ENCODE results near the gene MSGN1.

MSGN1 gene, protein sequence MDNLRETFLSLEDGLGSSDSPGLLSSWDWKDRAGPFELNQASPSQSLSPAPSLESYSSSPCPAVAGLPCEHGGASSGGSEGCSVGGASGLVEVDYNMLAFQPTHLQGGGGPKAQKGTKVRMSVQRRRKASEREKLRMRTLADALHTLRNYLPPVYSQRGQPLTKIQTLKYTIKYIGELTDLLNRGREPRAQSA

DNA sequence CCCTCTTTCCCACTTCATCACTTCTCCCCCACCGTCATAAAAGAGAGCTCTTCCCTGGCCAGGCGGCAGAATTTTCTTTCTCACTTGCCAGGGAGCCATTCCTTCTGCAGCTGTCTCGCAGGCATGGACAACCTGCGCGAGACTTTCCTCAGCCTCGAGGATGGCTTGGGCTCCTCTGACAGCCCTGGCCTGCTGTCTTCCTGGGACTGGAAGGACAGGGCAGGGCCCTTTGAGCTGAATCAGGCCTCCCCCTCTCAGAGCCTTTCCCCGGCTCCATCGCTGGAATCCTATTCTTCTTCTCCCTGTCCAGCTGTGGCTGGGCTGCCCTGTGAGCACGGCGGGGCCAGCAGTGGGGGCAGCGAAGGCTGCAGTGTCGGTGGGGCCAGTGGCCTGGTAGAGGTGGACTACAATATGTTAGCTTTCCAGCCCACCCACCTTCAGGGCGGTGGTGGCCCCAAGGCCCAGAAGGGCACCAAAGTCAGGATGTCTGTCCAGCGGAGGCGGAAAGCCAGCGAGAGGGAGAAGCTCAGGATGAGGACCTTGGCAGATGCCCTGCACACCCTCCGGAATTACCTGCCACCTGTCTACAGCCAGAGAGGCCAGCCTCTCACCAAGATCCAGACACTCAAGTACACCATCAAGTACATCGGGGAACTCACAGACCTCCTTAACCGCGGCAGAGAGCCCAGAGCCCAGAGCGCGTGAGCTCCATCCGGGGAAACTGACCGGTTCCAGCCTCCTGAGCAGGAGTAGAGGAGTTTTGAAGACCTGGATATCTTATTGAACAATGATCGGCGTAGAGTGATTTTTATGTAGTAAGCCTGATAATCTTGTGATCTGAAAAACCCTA, at the start of gene MSGN1:
TSS of gene MSGN1 (plus strand) at position 65 of the 850 bp plus-strand sequence. CDS start at position 124, 59 bp downstream.
- DNase-seq (ENCODE audit: low spot score) = no peak

DNA sequence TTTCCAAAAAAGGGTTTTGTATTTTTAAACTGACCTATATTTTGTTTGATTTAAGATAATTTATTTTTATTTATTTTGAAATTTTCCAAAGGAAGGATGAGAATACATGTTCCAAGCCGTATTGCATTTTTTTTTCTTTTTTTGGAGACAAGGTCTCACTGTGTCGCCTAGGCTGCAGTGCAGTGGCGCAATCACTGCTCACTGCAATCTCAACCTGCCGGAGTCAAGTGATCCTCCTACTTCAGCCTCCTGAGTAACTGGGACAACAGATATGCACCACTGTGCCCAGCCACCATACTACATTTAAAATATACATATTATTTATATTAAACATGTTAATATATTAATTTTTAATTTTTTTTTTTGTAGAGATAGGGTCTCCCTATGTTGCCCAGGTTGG, 47.4 kb upstream of the MSGN1 start:
- DNase-seq (ENCODE audit: low spot score) = no peak

DNA sequence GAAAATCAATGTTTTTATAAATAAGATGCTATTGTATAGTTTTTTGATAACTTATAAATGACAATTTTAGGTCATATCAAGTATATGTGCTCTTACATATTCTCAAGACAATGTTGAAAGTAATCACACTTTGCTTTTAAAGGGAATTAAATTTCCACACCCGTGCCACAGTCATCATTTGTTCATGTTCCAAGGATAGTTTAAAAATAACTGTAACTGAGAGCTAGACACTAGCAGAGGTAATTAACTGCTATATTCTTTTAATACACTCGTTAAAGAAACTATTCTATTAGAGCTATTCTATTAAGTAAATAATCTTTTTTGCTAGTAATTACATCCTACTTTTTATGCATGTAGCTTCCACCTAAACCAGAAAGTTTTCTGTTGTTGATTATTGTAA, 44.3 kb upstream of the MSGN1 start:
- DNase-seq (ENCODE audit: low spot score) = no peak

DNA sequence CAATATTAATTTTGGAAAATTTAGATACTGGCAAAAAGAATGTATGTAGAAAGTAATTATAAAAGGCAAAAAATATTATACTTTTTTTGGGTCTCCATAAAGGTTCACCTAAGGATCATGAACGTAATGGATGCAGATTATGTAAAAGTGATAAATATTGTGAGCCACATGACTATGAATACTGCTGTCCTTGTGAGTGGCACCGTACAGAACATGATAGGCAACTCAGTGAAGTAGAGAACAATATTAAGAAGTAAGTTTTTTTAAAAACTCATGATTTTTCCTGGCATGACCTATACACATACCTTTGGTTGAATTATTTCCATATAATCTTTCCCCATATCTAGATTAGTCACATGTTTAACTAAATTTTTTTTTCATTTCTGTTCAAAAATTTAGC, 43.7 kb upstream of the MSGN1 start:
- no peak for DNase-seq (ENCODE audit: low spot score)

DNA sequence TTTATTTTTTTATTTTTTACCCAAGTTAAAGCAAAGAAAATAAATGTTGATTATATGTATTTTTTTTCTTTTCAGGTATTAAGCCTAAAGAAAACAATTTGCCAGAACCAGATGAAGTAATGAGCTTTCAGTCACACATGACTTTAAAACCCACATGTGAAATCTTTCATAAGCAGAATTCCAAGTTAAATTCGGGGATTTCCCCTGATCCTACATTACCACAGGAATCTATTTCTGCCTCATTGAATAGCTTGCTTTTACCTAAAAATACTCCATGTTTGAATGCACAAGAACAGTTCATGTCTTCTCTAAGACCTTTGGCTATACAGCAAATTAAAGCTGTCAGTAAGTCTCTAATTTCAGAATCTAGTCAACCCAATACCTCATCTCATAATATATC, 35.7 kb upstream of the MSGN1 start:
- no peak for DNase-seq (ENCODE audit: low spot score)

DNA sequence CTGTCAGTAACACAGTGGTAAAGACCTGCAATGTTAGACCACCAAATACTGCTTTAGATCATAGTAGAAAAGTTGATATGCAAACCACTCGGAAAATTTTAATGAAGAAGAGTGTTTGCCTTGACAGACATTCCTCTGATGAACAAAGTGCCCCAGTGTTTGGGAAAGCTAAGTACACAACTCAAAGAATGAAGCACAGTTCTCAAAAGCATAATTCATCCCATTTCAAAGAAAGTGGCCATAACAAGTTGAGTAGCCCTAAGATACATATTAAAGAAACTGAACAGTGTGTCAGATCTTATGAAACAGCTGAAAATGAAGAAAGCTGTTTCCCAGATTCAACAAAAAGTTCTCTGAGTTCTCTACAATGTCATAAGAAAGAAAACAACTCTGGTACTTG, 34.8 kb upstream of the MSGN1 start:
- no peak for DNase-seq (ENCODE audit: low spot score)

DNA sequence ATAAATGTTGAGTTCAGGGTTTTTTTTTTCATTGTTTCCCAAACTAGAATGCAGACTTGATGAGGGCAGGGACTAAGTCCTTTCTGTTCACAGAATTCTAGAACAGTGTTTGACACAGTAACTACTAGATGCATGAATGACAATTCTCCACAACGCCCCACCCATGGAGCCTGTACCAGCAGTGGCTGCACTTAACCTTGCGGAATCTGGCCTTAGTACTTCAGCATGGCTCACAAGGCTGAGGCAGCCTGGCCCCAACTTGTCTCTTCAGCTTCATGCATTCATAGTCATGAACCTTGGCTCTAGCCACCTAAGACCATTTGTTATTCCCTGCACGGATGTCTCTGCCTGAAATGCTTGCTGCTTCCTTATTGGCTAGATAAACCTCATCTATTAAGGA, 29.5 kb upstream of the MSGN1 start:
- DNase-seq (ENCODE audit: low spot score) = no peak

DNA sequence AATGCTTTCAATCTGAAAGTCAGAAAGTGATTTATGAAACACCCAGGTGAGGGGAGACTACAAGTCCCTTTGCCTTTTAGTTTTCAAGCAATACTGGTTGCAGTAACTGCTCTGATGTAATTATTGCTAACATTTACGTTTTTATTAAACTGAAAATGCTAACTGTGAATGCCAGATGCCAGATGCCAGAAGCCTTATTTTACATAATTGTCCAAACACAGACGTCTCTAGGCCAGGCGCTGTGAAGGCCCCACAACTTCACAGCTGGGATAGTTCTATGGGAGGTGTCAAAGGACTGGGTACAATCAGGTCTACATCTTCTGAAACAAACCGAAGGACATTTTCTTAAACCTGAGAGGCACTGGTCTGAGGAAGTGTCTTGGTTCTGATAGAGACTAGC, 27.5 kb upstream of the MSGN1 start:
- no peak for DNase-seq (ENCODE audit: low spot score)

DNA sequence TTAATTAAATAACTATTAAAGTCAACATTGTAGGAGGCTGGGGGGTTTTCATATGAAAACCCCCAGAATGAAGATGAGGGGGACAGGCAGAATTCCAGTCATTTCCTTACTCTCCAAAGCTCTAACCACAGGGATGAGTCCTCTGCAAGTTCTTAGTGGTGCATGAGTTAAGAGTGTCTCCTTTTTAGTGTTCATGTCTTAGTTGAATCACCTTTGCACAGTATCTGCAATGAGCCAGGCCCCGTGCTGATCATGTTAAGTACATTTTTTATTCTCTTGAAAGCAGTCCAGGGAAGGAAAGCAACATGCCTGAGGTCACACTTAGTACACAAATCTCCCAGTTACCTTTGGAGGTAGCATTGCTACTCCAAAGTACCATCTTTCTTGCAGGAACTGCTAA, 25.7 kb upstream of the MSGN1 start:
- no peak for DNase-seq (ENCODE audit: low spot score)

DNA sequence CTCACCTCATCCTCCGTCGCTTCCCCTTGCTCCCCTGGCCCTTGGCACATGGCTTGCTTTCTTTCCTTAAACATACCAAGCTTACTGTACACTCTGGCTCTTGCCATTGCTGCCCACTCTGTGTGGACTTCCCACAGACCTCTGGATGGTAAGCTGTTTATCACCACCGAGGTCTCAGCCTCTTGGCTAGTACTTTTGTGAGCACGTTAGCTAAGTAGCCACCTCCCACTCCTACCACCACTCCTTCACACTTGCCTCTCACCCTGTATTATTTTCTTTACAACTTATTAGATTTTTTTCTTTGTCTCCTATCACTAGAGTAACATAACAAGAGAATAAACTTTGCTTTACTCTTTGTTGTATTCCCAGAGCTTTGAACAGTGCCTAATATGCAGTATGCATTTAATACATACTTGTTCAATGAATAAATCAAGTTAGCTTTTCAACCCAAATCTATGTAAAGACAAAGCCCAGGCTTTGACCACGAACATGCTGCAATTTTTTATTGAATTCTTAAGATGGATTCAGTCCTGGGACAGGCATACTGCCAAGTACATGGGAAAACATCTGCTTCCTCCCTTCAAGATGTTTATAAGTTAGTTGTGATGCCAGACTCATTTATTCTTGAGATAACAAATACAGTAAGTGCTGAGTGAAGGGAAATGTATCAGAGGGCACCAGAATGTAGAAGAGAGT, 25.0 kb upstream of the MSGN1 start:
- no peak for DNase-seq (ENCODE audit: low spot score)

DNA sequence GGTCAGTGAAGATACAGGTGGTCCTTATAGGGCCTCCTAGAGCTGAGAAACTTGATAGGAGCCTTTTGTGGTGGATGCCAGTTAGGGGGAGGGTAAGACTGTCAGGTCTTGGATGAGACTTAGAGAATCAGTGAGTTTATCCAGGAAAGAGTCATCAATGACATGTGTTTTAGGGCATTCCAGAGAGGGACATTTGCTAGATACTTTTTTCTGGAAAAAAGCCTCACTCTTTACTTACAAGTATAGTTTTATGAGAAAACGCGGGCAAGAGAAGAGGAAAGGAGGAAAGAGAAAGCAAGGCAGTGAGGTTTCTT, 24.5 kb upstream of the MSGN1 start:
- no peak for DNase-seq (ENCODE audit: low spot score)

DNA sequence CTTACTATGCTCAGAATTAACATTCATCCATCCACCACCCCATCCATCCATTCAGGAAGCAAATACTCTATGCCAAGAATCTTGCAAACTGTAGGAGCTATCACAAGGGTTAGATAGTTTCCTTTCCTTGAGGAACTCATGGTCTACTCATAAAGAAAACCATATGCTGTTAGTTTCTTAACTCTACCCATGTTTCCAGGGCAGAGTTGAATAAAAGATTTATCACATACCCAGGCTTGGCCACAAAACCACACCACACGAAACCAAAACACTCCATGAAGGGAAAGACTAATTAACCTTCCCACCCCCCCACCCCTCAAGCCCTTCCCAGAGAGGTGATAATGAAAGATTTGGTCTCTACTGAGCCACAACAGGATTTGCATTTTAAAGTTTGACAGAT, 23.7 kb upstream of the MSGN1 start:
- DNase-seq (ENCODE audit: low spot score) = no peak

DNA sequence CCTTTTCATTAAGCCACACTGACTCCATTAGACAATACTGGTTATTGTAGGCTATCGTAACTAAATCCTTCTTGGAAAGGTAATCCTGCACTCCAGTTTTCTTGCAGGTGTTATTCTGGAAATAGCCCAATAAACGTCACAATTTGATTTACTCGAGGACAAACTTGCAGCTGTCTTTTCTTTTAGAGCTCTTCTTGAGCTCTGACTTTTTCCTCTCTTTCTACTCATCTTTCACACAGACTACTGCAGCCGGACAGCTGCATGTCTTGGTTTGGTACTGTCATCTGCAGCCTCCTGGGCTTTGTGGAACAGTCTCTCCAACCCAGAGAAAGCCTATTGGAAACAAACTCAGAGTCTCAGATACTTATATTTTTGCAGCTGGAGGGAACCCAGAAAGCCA, 23.0 kb upstream of the MSGN1 start:
- no peak for DNase-seq (ENCODE audit: low spot score)

DNA sequence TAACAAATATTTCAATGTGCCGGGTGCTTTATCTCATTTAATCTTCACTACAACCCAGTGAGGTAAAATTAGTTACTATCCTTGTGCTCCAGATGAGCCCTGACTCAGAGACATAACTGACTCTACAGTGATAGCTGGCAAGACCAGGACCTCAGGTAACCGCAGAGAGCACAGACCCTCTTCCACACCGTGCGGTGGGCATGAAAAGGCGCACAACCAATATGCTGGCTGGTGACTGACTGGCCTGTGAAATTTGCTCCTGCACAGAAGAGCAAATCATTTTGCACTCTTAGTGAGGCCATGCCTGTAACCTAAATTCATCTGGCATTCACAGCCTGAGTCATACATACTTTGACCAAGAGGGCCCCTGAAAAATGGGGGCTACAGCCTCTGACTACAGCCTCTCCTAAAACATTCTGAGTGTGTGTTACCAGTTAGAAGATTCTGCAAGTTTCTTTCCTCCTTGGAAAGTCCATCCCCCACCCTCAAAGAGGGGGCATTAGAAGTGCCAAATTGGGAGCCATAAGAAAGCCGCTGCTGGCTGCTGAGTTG, 22.4 kb upstream of the MSGN1 start:
- DNase-seq (ENCODE audit: low spot score) = no peak

DNA sequence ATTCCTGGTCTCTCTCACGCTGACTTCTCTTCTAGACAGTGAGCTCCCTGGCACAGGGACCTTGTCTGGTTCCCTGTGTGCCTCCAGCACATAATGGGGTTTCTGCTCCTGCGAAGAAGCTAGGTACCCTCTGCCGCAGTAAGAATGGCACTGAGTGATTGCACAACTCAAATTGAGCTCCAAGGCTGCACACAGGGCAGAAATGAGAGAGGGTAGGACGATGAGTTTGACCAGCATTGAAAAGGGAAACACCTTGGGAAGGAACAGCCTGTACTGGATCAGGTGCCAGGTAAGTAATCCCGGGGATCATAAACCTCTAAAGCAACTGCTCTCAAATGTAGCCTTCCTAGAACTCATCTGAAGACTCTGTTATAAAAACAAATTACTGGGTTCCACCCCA, 21.0 kb upstream of the MSGN1 start:
- no peak for DNase-seq (ENCODE audit: low spot score)

DNA sequence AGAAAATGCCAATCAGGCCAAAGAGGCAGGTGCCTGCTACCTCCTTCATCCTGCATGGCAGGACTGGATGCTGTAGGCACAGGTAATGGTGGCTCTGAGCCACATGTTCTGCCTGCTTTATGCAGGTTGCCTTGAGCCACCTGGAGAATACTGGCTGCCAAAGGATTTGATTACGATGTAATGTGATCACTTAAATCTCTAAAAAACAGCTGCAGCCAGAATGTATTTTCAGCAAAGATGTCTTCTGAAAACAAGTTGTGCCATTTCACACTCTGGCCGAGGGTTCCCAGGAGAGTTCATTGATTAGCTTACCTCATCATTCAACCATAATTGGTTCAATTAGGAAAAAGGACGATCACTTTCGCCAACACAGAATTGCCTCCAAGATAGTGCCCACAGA, 17.9 kb upstream of the MSGN1 start:
- no peak for DNase-seq (ENCODE audit: low spot score)

DNA sequence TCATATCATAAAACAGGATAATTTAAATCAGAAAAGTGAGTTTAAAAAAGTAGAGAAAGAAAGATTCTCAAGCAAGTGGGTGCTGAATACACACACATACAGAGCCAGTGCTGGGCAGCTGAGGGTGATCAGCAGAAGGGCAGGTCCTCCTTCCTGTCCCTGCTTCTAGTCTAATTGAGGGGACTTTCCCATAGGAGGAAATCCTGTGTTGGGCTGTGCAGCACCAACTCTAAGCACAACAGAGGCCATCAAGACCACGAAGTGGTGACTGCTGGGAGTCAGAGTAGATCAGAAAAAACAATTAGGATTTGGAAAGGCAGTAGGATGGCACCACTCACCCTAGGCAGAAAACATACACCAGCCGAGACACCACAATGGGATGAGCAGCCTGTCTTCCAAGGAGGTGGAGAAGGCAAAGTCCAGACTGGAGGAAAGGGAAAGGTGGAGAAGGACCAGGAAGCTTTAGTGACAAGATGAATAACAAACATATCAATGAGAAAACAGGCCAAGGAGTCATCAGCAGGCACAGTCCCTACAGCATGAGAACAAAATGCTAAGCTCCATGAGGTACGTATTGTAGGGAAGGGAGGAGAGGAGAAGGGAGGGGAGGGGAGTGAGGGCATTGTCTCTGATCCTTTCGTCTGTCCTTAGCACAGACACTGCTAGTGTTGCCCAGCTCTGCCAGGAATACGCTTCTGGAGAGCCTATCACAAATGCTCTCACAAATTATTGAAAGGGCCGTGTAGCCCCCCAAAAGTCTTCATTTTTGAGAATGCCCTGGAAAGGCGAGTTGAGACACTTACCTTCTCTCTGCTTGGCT, 16.7 kb upstream of the MSGN1 start:
- no peak for DNase-seq (ENCODE audit: low spot score)

DNA sequence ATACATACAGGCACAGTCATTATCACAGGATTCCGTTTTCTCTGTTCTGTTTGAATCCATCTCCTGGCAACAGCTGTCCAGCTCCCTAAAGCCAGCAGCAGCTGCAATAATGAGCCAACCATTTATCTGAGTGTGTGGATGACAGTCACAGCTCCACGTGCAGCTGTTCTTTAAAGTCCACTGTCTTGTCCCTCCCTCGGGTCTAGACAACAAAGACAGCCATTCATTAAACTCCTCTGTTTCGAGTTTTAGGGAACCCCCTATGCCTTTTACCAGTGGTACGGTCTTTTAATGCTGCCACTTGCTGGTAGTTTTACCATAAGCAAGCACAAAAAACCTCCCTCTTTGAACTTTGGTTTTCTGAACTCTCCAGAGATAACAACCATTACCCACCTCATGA, 16.0 kb upstream of the MSGN1 start:
- no peak for DNase-seq (ENCODE audit: low spot score)

DNA sequence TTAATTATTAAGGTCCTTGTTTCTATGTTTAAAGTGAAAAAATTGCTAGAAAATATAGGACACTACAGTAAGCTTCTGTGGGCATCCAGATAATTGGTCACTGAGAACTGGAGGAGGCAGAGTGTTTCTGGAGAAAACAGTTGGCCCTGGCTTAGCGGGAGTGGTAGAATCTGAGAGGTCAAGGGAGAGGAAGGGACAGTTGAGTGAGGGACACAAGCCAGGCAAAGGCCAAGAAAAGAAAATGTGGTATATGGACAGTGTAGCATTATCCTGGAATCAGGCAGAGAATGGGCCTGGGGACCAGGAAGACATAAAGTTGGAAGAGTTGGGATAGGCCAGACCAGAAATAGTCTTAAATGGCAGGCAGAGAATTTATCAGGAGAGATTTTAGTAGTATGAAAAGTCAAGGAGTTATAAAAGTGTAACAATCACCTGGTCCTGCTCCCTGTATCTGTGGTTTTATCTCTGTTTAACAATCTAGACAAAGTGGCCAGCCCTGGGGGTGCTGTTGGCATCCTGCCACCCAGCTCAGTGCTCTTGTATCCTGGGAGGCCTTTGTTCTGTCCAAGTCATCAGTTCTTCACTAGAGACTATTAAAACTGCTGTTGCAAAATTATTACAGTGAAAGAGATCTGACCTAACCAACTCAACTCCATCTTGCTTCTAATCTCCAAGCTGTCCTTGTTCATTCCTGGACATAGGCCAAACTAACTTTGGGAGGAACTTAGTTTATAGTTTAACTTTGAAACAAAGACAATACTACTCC, 15.4 kb upstream of the MSGN1 start:
- DNase-seq (ENCODE audit: low spot score) = no peak

DNA sequence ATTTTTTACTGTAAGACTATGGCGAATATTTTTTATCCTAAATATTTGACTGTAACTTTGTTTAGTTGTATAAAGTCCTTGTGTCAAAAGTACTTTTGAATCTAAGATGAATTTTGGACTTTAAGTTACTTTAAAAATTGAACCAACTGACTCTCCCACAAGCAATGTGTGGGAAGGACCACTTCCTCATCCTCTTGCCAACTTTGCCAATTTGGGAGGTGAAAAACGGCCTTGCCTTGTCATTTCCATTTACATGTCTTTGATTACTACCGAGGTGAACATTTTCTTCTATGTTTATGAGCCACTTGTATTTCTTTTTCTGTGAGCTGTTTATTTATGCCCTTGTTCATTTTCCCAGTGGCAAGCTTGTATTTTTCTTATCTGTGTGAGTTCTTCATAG, 12.8 kb upstream of the MSGN1 start:
- no peak for DNase-seq (ENCODE audit: low spot score)

DNA sequence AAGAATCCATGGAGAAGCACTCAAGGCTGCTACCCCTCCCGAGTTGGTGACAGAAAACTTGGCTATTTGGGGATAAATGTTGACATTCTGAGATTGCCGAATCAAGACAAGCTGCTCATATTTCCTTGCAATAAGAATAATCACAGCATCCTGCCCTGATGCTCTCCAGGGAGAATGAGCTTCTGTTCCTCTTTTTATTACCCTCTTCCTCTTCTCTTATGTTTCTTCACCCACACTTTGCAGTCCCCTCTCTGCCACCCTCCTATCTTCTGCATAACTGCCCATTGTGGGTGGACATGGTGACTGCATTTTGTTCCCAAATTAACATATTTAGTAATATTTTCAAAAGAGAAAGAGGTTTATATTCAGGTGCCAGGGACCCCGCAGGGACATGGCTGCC, 11.9 kb upstream of the MSGN1 start:
- no peak for DNase-seq (ENCODE audit: low spot score)

DNA sequence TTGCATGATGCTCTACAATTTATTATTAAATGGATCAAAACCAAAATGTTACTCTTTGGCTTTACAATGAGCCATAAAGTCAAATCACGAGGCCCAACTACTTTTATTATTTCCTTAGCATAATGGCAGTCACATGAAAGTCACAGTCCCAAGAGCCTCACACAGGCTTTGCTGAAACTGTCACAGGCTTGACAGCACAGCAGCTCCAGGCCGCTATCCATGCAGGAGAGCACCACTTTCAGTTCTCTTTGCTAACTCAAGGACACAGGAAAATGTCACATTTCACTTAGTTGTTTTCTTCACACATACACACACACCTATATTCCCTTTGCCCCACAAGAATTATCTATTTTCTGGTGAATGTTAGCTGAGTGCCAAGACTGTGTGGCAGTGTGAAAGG, 11.1 kb upstream of the MSGN1 start:
- no peak for DNase-seq (ENCODE audit: low spot score)
